Tongue (tissue), 2 donors: ENCODE measurements around the gene IFI27. TPM values are rescaled to one million over a fixed set of nuclear protein-coding genes. Genes with fewer than 3 reads are reported as not detected.

Experiments
- DNase-seq: peaks from one replicate; pipeline ENCODE4 v3.0.0-alpha.2; 2015
- total RNA-seq: library from RNA; depleted of rRNA; stranded (reverse); fragments of >200 nt; gene quantifications from one replicate; pipeline ENCODE4 v1.2.3, GENCODE V29; 2014

The IFI27 gene
- total RNA-seq, 1 donor from 2014 or later: 22.2 TPM

DNA sequence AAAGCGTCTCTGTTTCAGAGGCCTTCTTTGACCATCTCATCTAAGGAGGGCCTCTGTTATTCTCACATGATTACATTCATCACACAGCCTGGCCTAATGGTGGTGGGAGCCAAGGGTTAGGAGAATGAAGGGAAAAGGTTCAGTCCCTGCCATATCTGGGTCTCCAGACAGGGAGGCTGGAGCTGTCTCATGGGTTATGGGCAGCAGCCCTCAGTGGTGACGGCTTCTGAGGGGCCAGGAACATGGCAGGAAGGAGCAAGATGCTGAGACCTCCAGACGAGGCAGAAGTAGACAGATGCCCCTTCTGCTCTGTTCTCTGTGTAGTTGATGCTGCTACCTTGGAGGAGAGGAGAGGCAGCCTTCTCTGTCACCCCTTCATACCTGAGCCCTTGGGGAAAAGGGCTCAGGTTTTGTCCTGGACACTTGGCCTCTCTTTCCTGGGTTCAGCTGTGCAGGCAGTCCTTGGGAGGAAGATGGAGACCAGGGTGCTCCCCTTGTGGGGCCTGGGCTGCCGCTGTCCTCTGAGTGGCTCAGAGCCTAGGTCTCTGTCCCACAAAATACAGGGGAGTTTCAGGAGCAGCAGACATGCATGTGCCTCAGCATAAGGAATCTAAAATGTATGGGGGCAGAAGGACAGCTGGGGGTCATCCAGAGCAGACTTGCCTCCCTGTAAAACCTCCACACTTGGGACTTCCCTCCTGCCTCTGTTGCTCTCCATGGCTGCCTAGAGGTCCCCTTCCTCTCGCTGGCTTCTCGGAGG, 15.3 kb downstream of the IFI27 start:
- no peak for DNase-seq

- no peak for DNase-seq
Measured at GRCh38 chr14:94126419-94126677, 15.8 kb downstream of the IFI27 start.

DNA sequence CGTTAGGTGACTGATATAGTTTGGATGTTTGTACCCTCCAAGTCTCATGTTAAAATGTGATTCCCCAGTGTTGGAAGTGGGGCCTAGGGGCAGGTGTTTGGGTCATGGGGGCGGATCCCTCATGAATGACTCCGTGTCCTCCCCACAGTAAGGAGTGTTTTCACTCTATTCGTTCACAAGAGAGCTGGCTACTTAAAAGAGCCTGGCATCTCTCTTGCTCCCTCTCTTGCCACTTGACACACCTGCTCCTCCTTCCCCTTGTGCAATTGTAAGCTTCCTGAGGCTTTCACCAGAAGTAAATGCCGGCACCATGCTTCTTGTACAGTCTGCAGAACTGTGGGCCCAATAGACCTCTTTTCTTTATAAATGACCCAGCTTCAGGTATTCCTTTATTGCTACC, 16.3 kb downstream of the IFI27 start:
- DNase-seq: no peak

GRCh38 chr14:94127330-94127729, 16.8 kb downstream of the IFI27 start:
- no peak for DNase-seq

- DNase-seq: no peak
Measured at GRCh38 chr14:94128216-94128839, 17.8 kb downstream of the IFI27 start.

DNA sequence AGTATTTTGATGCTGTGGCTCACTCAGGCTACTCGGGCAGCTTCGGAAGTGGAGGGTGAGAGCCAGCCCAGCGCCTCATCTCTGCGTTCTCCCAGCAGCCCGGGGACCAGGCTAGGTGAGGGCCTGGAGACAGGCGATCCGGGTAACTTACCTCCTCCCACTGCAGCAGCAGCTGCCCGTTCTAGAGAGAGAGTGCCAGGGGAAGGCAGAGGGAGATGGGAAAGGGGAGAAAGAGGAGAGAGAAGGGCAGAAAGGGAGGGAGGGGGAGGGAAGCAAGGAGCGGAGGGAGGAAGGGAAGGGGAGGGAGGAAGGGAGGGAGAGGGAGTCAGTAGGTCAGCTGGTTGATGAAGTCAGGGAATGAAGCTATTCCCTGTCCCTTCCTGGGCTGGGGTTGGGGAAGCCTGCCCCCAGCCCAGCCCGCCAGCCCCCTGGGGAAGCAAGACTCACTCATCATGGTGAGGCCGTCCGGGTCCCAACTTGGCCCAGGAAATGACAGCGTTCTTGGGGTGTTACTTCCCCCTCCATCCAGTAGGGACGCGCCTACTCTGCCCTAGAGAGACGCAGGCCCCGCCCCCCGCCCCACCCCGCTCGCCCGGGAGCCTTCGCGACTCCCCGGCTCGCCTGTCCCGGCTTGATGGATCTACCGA, 18.7 kb downstream of the IFI27 start, which contains the start of gene IFI27L2:
Gene IFI27L2 (minus strand): TSS at position 494 of the 647 bp plus-strand sequence. CDS start 40 bp downstream, at position 454.
- DNase-seq: peak; percentile 87

- DNase-seq: peak; percentile 67
Measured at GRCh38 chr14:94129758-94130414, 19.4 kb downstream of the IFI27 start.

- peak; percentile 86 for DNase-seq
Measured at GRCh38 chr14:94132285-94132887, 21.9 kb downstream of the IFI27 start.

GRCh38 chr14:94135476-94135875, 24.9 kb downstream of the IFI27 start:
- DNase-seq: no peak

DNA sequence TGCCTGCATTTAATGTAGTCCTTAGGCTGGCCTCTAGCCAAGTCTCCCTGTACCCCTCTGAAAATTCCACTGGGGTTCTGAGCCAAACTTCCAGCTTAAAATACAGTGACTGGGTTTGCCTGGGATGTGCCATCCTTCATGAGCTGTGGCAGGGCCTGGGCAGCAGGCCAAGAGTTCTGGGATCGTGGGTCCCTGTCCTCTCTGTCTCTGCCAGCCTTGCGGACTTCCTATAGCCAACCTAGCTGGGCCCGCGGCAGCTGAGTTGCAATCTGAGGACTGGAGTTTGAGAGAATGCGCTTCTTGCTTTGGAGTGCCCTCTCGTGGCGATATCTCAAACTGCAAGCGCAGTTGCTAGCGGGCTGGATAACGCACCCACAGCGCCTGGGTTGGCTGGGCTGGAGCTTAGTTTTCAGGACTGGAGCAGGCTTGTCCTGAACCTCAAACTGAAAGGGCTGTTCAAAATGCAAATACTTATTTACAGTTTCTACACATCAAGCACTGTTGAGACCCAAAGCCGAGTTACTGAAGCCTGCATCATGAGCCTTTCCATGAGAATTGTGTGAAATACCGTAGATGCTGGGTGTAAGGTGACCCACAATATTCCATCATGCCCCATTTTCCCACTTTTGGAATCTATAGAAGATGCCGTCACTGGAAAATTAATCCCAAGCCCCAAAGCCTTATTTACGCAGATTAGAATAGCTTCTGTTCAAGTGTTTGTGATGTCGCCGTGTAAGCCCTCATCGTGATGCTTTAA, 26.2 kb downstream of the IFI27 start:
- peak; percentile 91 for DNase-seq

DNA sequence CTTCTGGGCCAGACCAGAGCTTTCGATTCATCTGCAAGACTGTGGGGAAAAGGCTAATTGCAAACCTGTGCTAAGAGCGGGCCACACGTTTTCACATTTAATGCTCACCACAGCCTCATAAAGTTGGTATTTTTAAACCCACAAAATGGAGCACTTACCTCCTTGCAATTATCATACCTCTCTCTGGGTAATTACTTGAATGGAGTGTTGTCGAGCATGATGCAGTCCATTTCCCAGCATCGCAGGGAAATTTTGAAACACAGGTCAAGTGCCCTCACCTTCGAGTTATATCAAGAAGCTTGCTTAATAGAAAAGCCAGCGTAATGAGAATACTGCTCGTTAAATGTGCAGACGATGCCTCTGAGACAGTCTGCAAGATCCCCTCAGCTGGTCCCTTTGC, 27.7 kb downstream of the IFI27 start:
- DNase-seq: no peak

DNA sequence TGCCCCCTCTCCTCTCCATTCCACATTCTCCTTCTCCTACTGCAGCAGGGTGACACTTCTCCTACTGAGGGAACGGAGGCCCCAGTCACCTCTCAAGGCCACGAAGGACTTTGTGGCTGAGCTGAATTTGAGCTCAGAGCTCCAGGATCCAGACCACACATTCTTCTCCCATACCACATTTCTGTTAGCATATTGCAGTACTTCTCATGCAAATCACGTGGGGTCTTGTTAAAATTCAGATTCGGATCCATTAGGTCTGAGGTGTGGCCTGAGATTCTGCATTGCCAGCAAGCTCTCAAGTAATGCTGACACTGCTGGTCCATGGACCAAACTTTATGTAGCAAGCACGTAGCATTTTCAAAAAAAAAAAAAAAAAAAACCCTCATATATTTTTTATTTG, 28.5 kb downstream of the IFI27 start:
- no peak for DNase-seq

DNA sequence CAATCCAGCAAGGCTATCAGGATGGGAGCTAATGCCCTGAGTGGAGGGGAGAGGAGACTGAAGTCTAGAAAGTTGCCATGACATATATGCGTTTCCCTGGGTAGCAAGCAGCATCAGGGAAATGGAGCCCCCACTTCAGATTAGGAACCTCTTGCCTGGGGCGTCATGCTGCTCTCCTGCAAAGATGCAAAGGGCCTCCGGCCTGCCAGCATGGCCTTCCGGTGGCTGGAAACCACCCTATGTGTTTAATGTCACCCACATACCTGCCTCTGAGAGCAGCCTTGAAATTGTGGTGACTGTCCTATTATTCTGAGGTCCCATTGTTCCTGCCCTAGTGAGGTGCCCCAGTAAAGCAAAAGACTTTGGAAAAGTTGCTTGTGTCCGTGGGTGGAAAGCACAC, 28.9 kb downstream of the IFI27 start:
- no peak for DNase-seq

DNA sequence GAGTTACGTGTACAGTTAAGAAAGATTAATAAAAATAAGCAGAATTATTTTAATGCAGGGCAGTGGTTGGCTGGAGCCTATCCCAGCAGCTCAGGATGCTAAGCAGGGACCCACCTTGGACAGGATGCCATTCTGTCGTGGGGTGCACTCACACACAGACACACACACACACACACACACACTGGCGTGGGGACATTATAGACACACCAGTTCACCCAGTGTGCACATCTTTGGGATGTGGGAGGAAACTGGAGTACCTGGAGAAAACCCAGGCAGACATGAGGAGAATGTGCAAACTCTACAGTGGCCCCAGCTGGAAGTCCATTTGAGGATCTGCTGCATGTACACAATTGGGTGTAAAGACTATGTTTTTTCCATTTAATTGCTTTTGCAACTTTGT, 31.7 kb downstream of the IFI27 start:
- no peak for DNase-seq

- DNase-seq: no peak
Measured at GRCh38 chr14:94142836-94143235, 32.3 kb downstream of the IFI27 start.

- no peak for DNase-seq
Measured at GRCh38 chr14:94143239-94143638, 32.7 kb downstream of the IFI27 start.

GRCh38 chr14:94143711-94144110, 33.2 kb downstream of the IFI27 start:
- no peak for DNase-seq

GRCh38 chr14:94144765-94145164, 34.2 kb downstream of the IFI27 start:
- DNase-seq: no peak

DNA sequence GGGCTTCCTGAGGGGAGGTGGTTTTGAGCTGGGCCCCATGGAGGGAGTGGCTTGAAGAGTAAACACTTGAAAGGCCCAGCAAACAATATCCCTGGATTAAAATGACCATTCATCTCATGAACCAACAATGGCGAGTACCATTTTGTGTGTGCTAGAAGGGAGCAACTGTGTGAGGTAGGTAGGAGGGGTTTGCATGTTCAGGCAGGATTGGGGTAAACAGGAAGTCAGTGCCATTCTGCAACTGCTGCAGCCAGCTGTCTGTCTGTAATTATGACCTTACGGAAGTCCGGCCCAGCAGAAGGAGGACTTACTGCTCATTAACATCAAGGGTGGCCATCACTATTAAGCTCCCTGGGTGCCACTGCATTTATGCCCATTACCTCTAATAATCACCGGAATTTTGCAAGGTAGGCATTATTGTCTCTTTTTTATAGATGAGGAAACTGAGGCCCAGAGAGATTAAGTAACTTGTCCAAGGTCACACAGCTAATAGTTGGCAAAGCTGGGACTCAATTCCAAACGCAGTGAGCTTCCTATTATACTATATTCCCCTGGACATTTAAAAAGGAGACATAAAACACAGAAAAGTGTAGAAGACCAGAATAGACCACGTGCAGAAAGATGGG, 35.5 kb downstream of the IFI27 start:
- no peak for DNase-seq

- DNase-seq: no peak
Measured at GRCh38 chr14:94152676-94153075, 42.1 kb downstream of the IFI27 start.

DNA sequence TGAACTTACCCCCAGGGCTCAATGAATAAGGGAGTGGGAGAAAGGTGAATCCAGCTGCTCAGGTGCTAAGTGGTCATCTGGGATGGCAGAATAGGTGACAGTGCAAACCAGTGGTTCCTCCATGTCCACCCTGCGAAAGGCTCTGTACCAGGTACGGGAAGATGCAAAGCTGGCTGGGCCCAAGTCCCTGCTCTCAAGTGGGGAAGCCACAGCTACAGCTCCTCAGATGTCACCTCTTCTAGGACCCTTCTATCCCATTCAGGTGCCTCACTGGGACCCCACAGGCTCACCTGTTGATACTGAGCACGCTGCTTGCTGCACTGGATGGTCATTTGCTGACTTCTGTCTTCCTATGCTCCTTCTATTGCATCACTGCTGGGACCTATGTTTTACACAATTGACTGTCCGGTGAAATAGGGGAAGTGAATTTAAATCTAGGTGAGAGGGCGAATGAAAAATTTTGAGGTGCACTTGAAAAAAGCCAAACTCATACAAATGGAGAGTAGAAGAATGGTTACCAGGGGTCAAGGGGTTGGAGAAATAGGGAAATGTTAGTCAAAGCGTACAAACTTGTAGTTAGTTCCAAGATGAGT, 43.3 kb downstream of the IFI27 start:
- no peak for DNase-seq
